Neural cell (in vitro differentiated cells): ENCODE measurements around the gene PCDHB7.

ENCODE experiments used
- CTCF ChIP-seq: fragments of 450-650 bp; IDR thresholded peaks from 2 replicates; pipeline ENCODE4 v1.5.1; 2014; ENCODE audit warnings: antibody characterized with exemption, mild to moderate bottlenecking, moderate library complexity; ENCODE audit not compliant: poor library complexity, severe bottlenecking
- EZH2 ChIP-seq: fragments of 200-600, 300-800 bp; shearing (Covaris generic), sonication (generic); IDR thresholded peaks from 2 replicates; pipeline ENCODE4 v1.6.1; 2014; ENCODE audit warnings: antibody characterized with exemption, low read length, borderline replicate concordance, mild to moderate bottlenecking; ENCODE audit not compliant: insufficient read depth, poor library complexity, severe bottlenecking
- MXI1 ChIP-seq: fragments of 450-650 bp; conservative IDR thresholded peaks from 2 replicates; pipeline ENCODE4 v1.6.1; 2014; ENCODE audit warnings: antibody characterized with exemption, mild to moderate bottlenecking; ENCODE audit not compliant: poor library complexity, severe bottlenecking
- POLR2AphosphoS5 ChIP-seq: IDR thresholded peaks from 2 replicates; pipeline ENCODE4 v1.6.1; 2012
- TF ChIP-seq, protein P1 (sequence below): IDR thresholded peaks from 2 replicates; pipeline ENCODE4 v1.6.1; 2012; ENCODE audit warnings: borderline replicate concordance

DNA sequence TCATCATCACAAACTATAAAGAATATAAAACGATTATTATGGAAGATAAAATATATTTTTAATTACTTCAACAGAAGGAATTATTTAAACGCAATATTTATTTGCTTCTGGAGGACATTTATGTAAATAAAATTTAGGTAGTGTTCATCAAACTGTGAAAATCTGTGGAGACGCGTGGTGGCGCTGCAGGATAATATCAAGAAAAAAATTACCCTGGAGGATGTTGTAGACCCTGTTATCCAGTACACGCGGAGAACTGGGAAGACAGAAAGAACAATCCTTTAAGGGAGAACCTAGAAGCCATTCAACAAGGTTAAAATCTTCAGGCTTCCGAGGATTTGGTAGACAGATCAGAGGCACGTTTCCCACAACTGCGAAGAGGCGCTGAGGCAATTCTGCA lies 36.0 kb downstream of the PCDHB7 start, which contains the start of gene PCDHB12:
- TF ChIP-seq, protein P1, sequence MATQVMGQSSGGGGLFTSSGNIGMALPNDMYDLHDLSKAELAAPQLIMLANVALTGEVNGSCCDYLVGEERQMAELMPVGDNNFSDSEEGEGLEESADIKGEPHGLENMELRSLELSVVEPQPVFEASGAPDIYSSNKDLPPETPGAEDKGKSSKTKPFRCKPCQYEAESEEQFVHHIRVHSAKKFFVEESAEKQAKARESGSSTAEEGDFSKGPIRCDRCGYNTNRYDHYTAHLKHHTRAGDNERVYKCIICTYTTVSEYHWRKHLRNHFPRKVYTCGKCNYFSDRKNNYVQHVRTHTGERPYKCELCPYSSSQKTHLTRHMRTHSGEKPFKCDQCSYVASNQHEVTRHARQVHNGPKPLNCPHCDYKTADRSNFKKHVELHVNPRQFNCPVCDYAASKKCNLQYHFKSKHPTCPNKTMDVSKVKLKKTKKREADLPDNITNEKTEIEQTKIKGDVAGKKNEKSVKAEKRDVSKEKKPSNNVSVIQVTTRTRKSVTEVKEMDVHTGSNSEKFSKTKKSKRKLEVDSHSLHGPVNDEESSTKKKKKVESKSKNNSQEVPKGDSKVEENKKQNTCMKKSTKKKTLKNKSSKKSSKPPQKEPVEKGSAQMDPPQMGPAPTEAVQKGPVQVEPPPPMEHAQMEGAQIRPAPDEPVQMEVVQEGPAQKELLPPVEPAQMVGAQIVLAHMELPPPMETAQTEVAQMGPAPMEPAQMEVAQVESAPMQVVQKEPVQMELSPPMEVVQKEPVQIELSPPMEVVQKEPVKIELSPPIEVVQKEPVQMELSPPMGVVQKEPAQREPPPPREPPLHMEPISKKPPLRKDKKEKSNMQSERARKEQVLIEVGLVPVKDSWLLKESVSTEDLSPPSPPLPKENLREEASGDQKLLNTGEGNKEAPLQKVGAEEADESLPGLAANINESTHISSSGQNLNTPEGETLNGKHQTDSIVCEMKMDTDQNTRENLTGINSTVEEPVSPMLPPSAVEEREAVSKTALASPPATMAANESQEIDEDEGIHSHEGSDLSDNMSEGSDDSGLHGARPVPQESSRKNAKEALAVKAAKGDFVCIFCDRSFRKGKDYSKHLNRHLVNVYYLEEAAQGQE, result no peak
- TF ChIP-seq CTCF (no peak), POLR2AphosphoS5 (no peak), EZH2 (no peak), MXI1 (no peak)
